ENCODE measurements around the gene LY6G6D. TPM values are rescaled to one million over a fixed set of nuclear protein-coding genes. Genes with fewer than 3 reads are reported as not detected.

LY6G6D gene
- total and polyA plus RNA-seq, 2 of the 13 experiments (the other 11 are each of a cell fraction or from before 2014, with no cell fraction given), result not detected

- peak; percentile 49; the same call in 1 of the 2 replicates for TF ChIP-seq ZHX2 (IDR thresholded peaks at IDR 0.05; ENCODE audit: low read depth)
- no peak for TF ChIP-seq ZHX2 (CRISPR knock-in tag; IDR thresholded peaks at IDR 0.05; ENCODE audit: borderline replicate concordance)
- 0 out of 2 replicates have a peak, but pooled peaks have one; percentile 22 for TF ChIP-seq ZNF318 (CRISPR knock-in tag; IDR thresholded peaks at IDR 0.05)
- peak; percentile 12; the same call in 1 of the 2 replicates for TF ChIP-seq JUNB (CRISPR knock-in tag; IDR thresholded peaks at IDR 0.05; ENCODE audit: borderline replicate concordance)
- no peak for TF ChIP-seq MBD4 (IDR thresholded peaks at IDR 0.05; ENCODE audit: borderline replicate concordance, low read length)
- TF ChIP-seq ETV5 (CRISPR knock-in tag; IDR thresholded peaks at IDR 0.05; ENCODE audit: borderline replicate concordance), result peak; percentile 94
- peak; percentile 22; the same call in 1 of the 2 replicates for TF ChIP-seq ZNF704 (CRISPR knock-in tag; IDR thresholded peaks at IDR 0.05; ENCODE audit: borderline replicate concordance)
- peak; percentile 33; the same call in 1 of the 2 replicates for TF ChIP-seq ZBTB33 (CRISPR knock-in tag; IDR thresholded peaks at IDR 0.05)
- TF ChIP-seq ZMYM4 (CRISPR knock-in tag; IDR thresholded peaks at IDR 0.05), result peak; percentile 71
- 0 out of 2 replicates have a peak, but pooled peaks have one; percentile 72 for TF ChIP-seq HOXA9 (CRISPR knock-in tag; IDR thresholded peaks at IDR 0.05; ENCODE audit: borderline replicate concordance)
Measured at GRCh38 chr6:31736021-31736767, 21.0 kb downstream of the LY6G6D start, which contains the start of gene CLIC1 (continued).

All from HepG2 (cell line).